IMR-90 (cell line): ENCODE data around the gene MRPS34. TPM values are rescaled to one million over a fixed set of nuclear protein-coding genes. Genes with fewer than 3 reads are reported as not detected.

Experiments
- ATAC-seq: fragments of 200-7000 bp; cut with Tn5 transposase; 2 replicates; pipeline ENCODE4 v1.9.1; 2020; ENCODE audit warnings: low read depth, mild to moderate bottlenecking, moderate library complexity
- BruUV-seq: library from RNA; stranded (reverse); fragments of 400-500 nt; replicated peaks from 2 replicates; lab custom pipeline; 2021; lab: Mats Ljungman, UMichigan
- CTCF ChIA-PET: fragments of 300-600 bp; formaldehyde crosslinking; extraction: SDS; loops from one replicate; lab custom pipeline; 2021; ENCODE audit warnings: antibody characterized with exemption; lab: Yijun Ruan, JAX
- POLR2A ChIA-PET: fragments of 300-600 bp; sonication (Branson Sonifier 250); formaldehyde crosslinking; loops from one replicate; lab custom pipeline; 2022; ENCODE audit warnings: antibody characterized with exemption; ENCODE audit not compliant: unreplicated experiment; lab: Charles Lee
- DNase-seq: peaks from one replicate; pipeline ENCODE4 v3.0.0; 2013
- H2AFZ ChIP-seq: replicated peaks from 2 replicates; pipeline ENCODE3; 2013; ENCODE audit warnings: low read length, mild to moderate bottlenecking; ENCODE audit not compliant: poor library complexity
- H2AK5ac ChIP-seq: 2 replicates; pipeline ENCODE4 v1.6.1; 2013; ENCODE audit warnings: low read depth, low read length, inconsistent platforms
- H2AK9ac ChIP-seq: replicated peaks from 2 replicates; pipeline ENCODE3; 2013; ENCODE audit warnings: mild to moderate bottlenecking, low read depth, low read length, moderate library complexity; ENCODE audit not compliant: poor library complexity
- H2BK120ac ChIP-seq: 2 replicates; pipeline ENCODE4 v1.6.1; 2013; ENCODE audit warnings: low read depth, low read length, inconsistent platforms
- H2BK15ac ChIP-seq: 3 replicates; pipeline ENCODE4 v1.6.1; 2013; ENCODE audit warnings: low read depth, low read length, inconsistent platforms
- H2BK20ac ChIP-seq: 2 replicates; pipeline ENCODE4 v1.6.1; 2013; ENCODE audit warnings: low read depth, mild to moderate bottlenecking, inconsistent platforms, low read length, moderate library complexity
- H2BK5ac ChIP-seq: 2 replicates; pipeline ENCODE4 v1.6.1; 2013; ENCODE audit warnings: mild to moderate bottlenecking, low read depth, low read length, inconsistent platforms; ENCODE audit not compliant: poor library complexity, severe bottlenecking
- H3K14ac ChIP-seq: replicated peaks from 2 replicates; pipeline ENCODE4 v1.6.1; 2013; ENCODE audit warnings: low read depth, low read length, inconsistent platforms
- H3K18ac ChIP-seq: 2 replicates; pipeline ENCODE4 v1.6.1; 2013; ENCODE audit warnings: low read depth, low read length, control low read depth
- H3K23ac ChIP-seq: 2 replicates; pipeline ENCODE4 v1.6.1; 2013; ENCODE audit warnings: low read depth, low read length, inconsistent platforms
- H3K27ac ChIP-seq: 2 replicates; pipeline ENCODE4 v1.5.1; 2013; ENCODE audit warnings: mild to moderate bottlenecking, control low read depth, low read length; ENCODE audit not compliant: insufficient read depth
- H3K27me3 ChIP-seq: 2 replicates; pipeline ENCODE4 v1.6.1; 2013; ENCODE audit warnings: low read length; ENCODE audit not compliant: control insufficient read depth, insufficient read depth
- H3K36me3 ChIP-seq: 2 replicates; pipeline ENCODE4 v1.6.1; 2013; ENCODE audit warnings: low read length, mixed read lengths; ENCODE audit not compliant: control insufficient read depth, insufficient read depth
- H3K4ac ChIP-seq: 2 replicates; pipeline ENCODE4 v1.6.1; 2013; ENCODE audit warnings: low read depth, low read length, inconsistent platforms
- H3K4me1 ChIP-seq: 2 replicates; pipeline ENCODE4 v1.6.1; 2013; ENCODE audit warnings: low read length, mixed read lengths; ENCODE audit not compliant: control insufficient read depth, insufficient read depth
- H3K4me2 ChIP-seq: 2 replicates; pipeline ENCODE4 v1.6.1; 2013; ENCODE audit warnings: low read depth, mild to moderate bottlenecking, control low read depth, low read length, moderate library complexity
- H3K4me3 ChIP-seq: 2 replicates; pipeline ENCODE4 v1.5.1; 2013; ENCODE audit warnings: low read depth, mild to moderate bottlenecking, control low read depth, low read length, moderate library complexity; ENCODE audit not compliant: insufficient read depth
- H3K56ac ChIP-seq: 2 replicates; pipeline ENCODE4 v1.6.1; 2013; ENCODE audit warnings: low read length, inconsistent platforms; ENCODE audit not compliant: insufficient read depth; ENCODE audit errors: extremely low read depth
- H3K79me1 ChIP-seq, 2 experiments: 2 replicates each; pipeline ENCODE4 v1.6.1; 2013; ENCODE audit warnings: low read length in 2 of 2, inconsistent platforms in 1 of 2, low read depth in 1 of 2
- H3K9ac ChIP-seq: 2 replicates; pipeline ENCODE4 v1.6.1; 2013; ENCODE audit warnings: low read depth, low read length, control low read depth
- H3K9me1 ChIP-seq: 2 replicates; pipeline ENCODE4 v1.6.1; 2013; ENCODE audit warnings: low read length, inconsistent platforms; ENCODE audit not compliant: insufficient read depth
- H3K9me3 ChIP-seq: 2 replicates; pipeline ENCODE4 v1.6.1; 2013; ENCODE audit warnings: low read length; ENCODE audit not compliant: control insufficient read depth, insufficient read depth
- H4K20me1 ChIP-seq: 2 replicates; pipeline ENCODE4 v1.6.1; 2013; ENCODE audit warnings: low read length, inconsistent platforms; ENCODE audit not compliant: insufficient read depth
- H4K5ac ChIP-seq: 2 replicates; pipeline ENCODE4 v1.6.1; 2013; ENCODE audit warnings: mild to moderate bottlenecking, low read depth, low read length, control low read depth
- H4K8ac ChIP-seq, 2 experiments: 2 replicates each; pipeline ENCODE4 v1.6.1; 2013; ENCODE audit warnings: low read depth in 2 of 2, low read length in 2 of 2, control low read depth in 1 of 2, inconsistent platforms in 1 of 2
- H4K91ac ChIP-seq: 2 replicates; pipeline ENCODE4 v1.6.1; 2013; ENCODE audit warnings: low read depth, low read length, inconsistent platforms; ENCODE audit not compliant: insufficient read depth
- BHLHE40 ChIP-seq: fragments of 150-350 bp; IDR thresholded peaks from 2 replicates; pipeline ENCODE4 v1.6.1; 2016; ENCODE audit warnings: mild to moderate bottlenecking, low read depth, low read length
- RCOR1 ChIP-seq: IDR thresholded peaks from 2 replicates; pipeline ENCODE4 v1.6.1; 2012; ENCODE audit warnings: mild to moderate bottlenecking, low read length, improper control_type of control experiment; ENCODE audit not compliant: insufficient replicate concordance
- RFX5 ChIP-seq: IDR thresholded peaks from 2 replicates; pipeline ENCODE4 v1.8.0; 2012; ENCODE audit warnings: low read depth, mild to moderate bottlenecking, low read length, moderate library complexity
- SMC3 ChIP-seq: fragments of 150-350 bp; IDR thresholded peaks from 2 replicates; pipeline ENCODE4 v1.6.1; 2016; ENCODE audit warnings: low read depth, mild to moderate bottlenecking, antibody characterized with exemption, low read length, moderate library complexity
- WGBS, 2 experiments: methylation state at CpG; one replicate each; pipeline versions ENCODE4 v1.1.5 to v1.1.7; 2013; ENCODE audit warnings: missing lambda C conversion rate in 2 of 2; ENCODE audit not compliant: insufficient read length in 1 of 2; ENCODE audit errors: extremely low coverage in 2 of 2; 5-methylcytosine and 5-hydroxymethylcytosine counted together
- dilution Hi-C: fragments of 300-500 bp; cut with HindIII; formaldehyde crosslinking; loops from one replicate; pipeline ENCODE4 v1.14.3; 2018; ENCODE audit warnings: low sequenced_read_pairs; ENCODE audit not compliant: unreplicated experiment
- in situ Hi-C: fragments of 300-500 bp; cut with MboI; formaldehyde crosslinking; loops from 3 replicates; pipeline ENCODE4 v1.14.3; 2019; ENCODE audit warnings: low sequenced_read_pairs, inconsistent platforms, mixed read lengths
- intact Hi-C: fragments of 100-400 bp; cut with micrococcal nuclease; formaldehyde crosslinking; loops from 2 replicates; pipeline ENCODE4 v1.10.0; 2022
- polyA plus RNA-seq, 3 experiments: library from polyadenylated mRNA; depleted of rRNA; stranded (reverse); fragments of >200 nt; gene quantifications; 2 replicates each; pipeline ENCODE4 v1.2.3, GENCODE V29; 2012; ENCODE audit warnings: low replicate concordance in 1 of 3
- total RNA-seq: library from RNA; depleted of rRNA; stranded (reverse); fragments of >200 nt; gene quantifications from 2 replicates; pipeline ENCODE4 v1.2.3, GENCODE V29; 2012
- TF ChIP-seq, protein P1 (sequence below): fragments of 150-350 bp; IDR thresholded peaks from 2 replicates; pipeline ENCODE4 v1.6.1; 2016; ENCODE audit warnings: low read depth, mild to moderate bottlenecking, low read length, moderate library complexity, borderline replicate concordance

The MRPS34 gene
- total and polyA plus RNA-seq, 2 of the 4 experiments (the other 2 are of a cell fraction): 68.5 to 80.4 TPM

DNA sequence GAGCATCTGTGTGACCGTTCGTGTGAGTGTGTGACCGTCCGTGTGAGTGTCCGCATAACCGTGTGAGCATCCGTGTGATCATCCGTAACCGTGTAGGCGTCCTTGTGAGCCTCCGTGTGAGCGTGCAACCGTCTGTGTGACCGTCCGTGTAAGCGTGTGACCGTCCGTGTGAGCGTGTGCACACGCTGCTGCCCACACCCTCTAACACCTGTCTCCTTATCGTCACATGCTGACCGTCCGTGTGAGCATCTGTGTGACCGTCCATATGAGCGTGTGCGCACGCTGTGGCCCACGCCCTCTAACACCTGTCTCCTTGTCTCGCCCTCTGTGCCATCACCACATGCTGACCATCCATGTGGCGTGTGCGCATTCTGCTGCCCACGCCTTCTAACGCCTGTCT is 32.7 kb downstream of the MRPS34 start:
- Histone ChIP-seq H3K9me3 (no peaks in the 10 kb centered on the region), H3K36me3 (peaks cover 38% of the 10 kb centered on the region), H4K20me1 (peaks cover 46% of the 10 kb centered on the region), H3K4me3 (no peak overlapping the region), H3K27ac (no peak overlapping the region), H2AK5ac (peak overlapping the region; percentile 4; the same call in 1 of the 2 replicates), H3K56ac (no peak overlapping the region), H3K14ac (no peak overlapping the region), H4K8ac (no peak overlapping the region), H3K4me2 (no peak overlapping the region), H3K9ac (no peak overlapping the region), H2BK20ac (no peak overlapping the region), H3K4me1 (no peaks in the 10 kb centered on the region), H2BK5ac (no peak overlapping the region), H3K9me1 (peaks cover 8% of the 10 kb centered on the region), H2BK120ac (no peak overlapping the region), H4K91ac (no peak overlapping the region), H3K79me1 (peaks cover 27 to 62% of the 10 kb centered on the region in 2 experiments), H2BK15ac (no peak overlapping the region), H3K4ac (no peak overlapping the region), H3K23ac (no peak overlapping the region), H4K5ac (no peak overlapping the region), H2AFZ (no peak overlapping the region), H3K27me3 (no peaks in the 10 kb centered on the region), H3K18ac (no peak overlapping the region), H2AK9ac (no peak overlapping the region)
- in situ Hi-C loops: no loop called here
- CTCF ChIA-PET: no interaction called here
- intact Hi-C loops: no loop called here
- ATAC-seq (no peak), DNase-seq (no peak)
- POLR2A ChIA-PET: no interaction called here
- 98% methylated on average over 24 of the region's 33 CpGs; no CpG with 5 or more reads in 1 of the 2 experiments for WGBS, 2 experiments
- TF ChIP-seq SMC3: no peak
- no peak for TF ChIP-seq RFX5
- no peak for TF ChIP-seq RCOR1
- TF ChIP-seq, protein P1, sequence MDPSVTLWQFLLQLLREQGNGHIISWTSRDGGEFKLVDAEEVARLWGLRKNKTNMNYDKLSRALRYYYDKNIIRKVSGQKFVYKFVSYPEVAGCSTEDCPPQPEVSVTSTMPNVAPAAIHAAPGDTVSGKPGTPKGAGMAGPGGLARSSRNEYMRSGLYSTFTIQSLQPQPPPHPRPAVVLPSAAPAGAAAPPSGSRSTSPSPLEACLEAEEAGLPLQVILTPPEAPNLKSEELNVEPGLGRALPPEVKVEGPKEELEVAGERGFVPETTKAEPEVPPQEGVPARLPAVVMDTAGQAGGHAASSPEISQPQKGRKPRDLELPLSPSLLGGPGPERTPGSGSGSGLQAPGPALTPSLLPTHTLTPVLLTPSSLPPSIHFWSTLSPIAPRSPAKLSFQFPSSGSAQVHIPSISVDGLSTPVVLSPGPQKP: no peak
- no peak for TF ChIP-seq BHLHE40
- no TSS peak for BruUV-seq
- dilution Hi-C loops: no loop called here
